ENCODE data around the gene LSM4.
A peak's percentile ranks its signal among the peaks of the same experiment; 100 is the strongest.
"Not testable (repeated sequence)": the region's sequence is repeated elsewhere in the genome, so short reads cannot be mapped to it uniquely, and the experiment has no call there.

The LSM4 gene

GRCh38 chr19:18340990-18341868 lies 18.4 kb upstream of the LSM4 start:
- no peak for DNase-seq

GRCh38 chr19:18340190-18340989 lies 17.5 kb upstream of the LSM4 start, which contains the start of gene PGPEP1:
Gene PGPEP1 (plus strand): TSS chr19:18340598. CDS start chr19:18340682, 84 bp downstream.
- peak; percentile 58 for DNase-seq

- peak; percentile 12 for DNase-seq
Measured at GRCh38 chr19:18339723-18340122, 16.8 kb upstream of the LSM4 start.

GRCh38 chr19:18338541-18338940 lies 15.7 kb upstream of the LSM4 start:
- no peak for DNase-seq

- no peak for DNase-seq
Measured at GRCh38 chr19:18336121-18336520, 13.2 kb upstream of the LSM4 start.

- DNase-seq = no peak
Measured at GRCh38 chr19:18333680-18334079, 10.8 kb upstream of the LSM4 start.

GRCh38 chr19:18332917-18333530 lies 10.1 kb upstream of the LSM4 start:
- DNase-seq = no peak

- no peak for DNase-seq
Measured at GRCh38 chr19:18330868-18331267, 8.0 kb upstream of the LSM4 start.

GRCh38 chr19:18329035-18329376 lies 6.1 kb upstream of the LSM4 start:
- DNase-seq = no peak

GRCh38 chr19:18328340-18329034 lies 5.6 kb upstream of the LSM4 start:
- peak; percentile 96 for DNase-seq

- no peak for DNase-seq
Measured at GRCh38 chr19:18326772-18327171, 3.9 kb upstream of the LSM4 start.

GRCh38 chr19:18324373-18324731 lies 1.5 kb upstream of the LSM4 start:
- DNase-seq = not testable (repeated sequence)

GRCh38 chr19:18322318-18322758 lies 538 bp downstream of the LSM4 start:
- DNase-seq = peak; percentile 32

- DNase-seq = no peak
Measured at GRCh38 chr19:18321734-18322102, 1.2 kb downstream of the LSM4 start.

GRCh38 chr19:18320865-18321733 lies 1.8 kb downstream of the LSM4 start:
- no peak for DNase-seq

- no peak for DNase-seq
Measured at GRCh38 chr19:18319591-18320135, 3.2 kb downstream of the LSM4 start.

GRCh38 chr19:18317961-18318800 lies 4.7 kb downstream of the LSM4 start:
- no peak for DNase-seq

- DNase-seq = no peak
Measured at GRCh38 chr19:18313398-18313797, 9.5 kb downstream of the LSM4 start.

GRCh38 chr19:18312092-18312534 lies 10.8 kb downstream of the LSM4 start:
- DNase-seq = no peak

- no peak for DNase-seq
Measured at GRCh38 chr19:18311502-18312091, 11.3 kb downstream of the LSM4 start.

Data from NCI-H510A treated with DMSO at 0.1 percent for 48 hours (cell line).